K562 (cell line): ENCODE data around the gene MAP2K7. TPM values are rescaled to one million over a fixed set of nuclear protein-coding genes. Genes with fewer than 3 reads are reported as not detected.

Source experiments
- HCFC1 ChIP-seq: IDR thresholded peaks from 2 replicates; pipeline ENCODE4 v1.6.1; 2012; ENCODE audit warnings: low read depth, low read length, improper control_type of control experiment
- HMGN3 ChIP-seq: IDR thresholded peaks from 2 replicates; pipeline ENCODE4 v1.6.1; 2011; ENCODE audit warnings: borderline replicate concordance, low read depth, mild to moderate bottlenecking, mixed read lengths, low read length; ENCODE audit not compliant: insufficient read length; ENCODE audit errors: extremely low read depth
- RBM39 ChIP-seq: fragments of 200-400 bp; formaldehyde crosslinking; optimal IDR thresholded peaks from 2 replicates; pipeline ENCODE3; 2018; ENCODE audit warnings: low read depth, low read length
- ZFP30 ChIP-seq: fragments of 250-450 bp; sonication (Bioruptor Pico); IDR thresholded peaks from 2 replicates; pipeline ENCODE4 v1.8.0; 2022; ENCODE audit warnings: moderate library complexity, mild to moderate bottlenecking, inconsistent platforms, borderline replicate concordance
- polyA plus RNA-seq, 8 experiments: library from polyadenylated mRNA; depleted of rRNA in 4 of 8; stranded (reverse) in 5 of 8; unstranded in 3 of 8; fragments of >200 nt; fragmentation: Nextera tagmentation in 2 of 8; fragmentation: Illumina TruSeq in 1 of 8; extraction: Ambion mirVana in 2 of 8; extraction: Trizol in 1 of 8; gene quantifications; 2 replicates each; pipeline versions ENCODE4 v1.2.1 to v1.2.3, GENCODE V29; 2011 to 2014; ENCODE audit warnings: inconsistent platforms in 1 of 8, missing spikeins in 1 of 8
- total RNA-seq, 7 experiments: library from RNA; depleted of rRNA in 6 of 7; stranded (reverse); fragments of >200 nt in 6 of 7; fragmentation: Illumina TruSeq in 2 of 7; extraction: Trizol in 2 of 7; gene quantifications; 2 replicates each; pipeline versions ENCODE4 v1.2.1 to v1.2.3, GENCODE V29; 2011 to 2021; ENCODE audit warnings: low replicate concordance in 1 of 7
- TF ChIP-seq, protein P1 (sequence below): fragments of 450-650 bp; IDR thresholded peaks from 2 replicates; pipeline ENCODE4 v1.6.1; 2016; ENCODE audit warnings: antibody characterized with exemption
- TF ChIP-seq, protein P2 (sequence below): fragments of 450-650 bp; IDR thresholded peaks from 2 replicates; pipeline ENCODE4 v1.6.1; 2017; ENCODE audit warnings: antibody characterized with exemption, mild to moderate bottlenecking
- TF ChIP-seq, protein P3 (sequence below): sonication (generic); formaldehyde crosslinking; IDR thresholded peaks from 2 replicates; pipeline ENCODE4 v1.8.0; 2023; ENCODE audit warnings: missing genetic modification reagents, mild to moderate bottlenecking, borderline replicate concordance
- TF ChIP-seq, protein P4 (sequence below): fragments of 250-450 bp; sonication (Bioruptor Pico); IDR thresholded peaks from 2 replicates; pipeline ENCODE4 v1.5.0; 2021; ENCODE audit warnings: mild to moderate bottlenecking, borderline replicate concordance

The MAP2K7 gene
- total and polyA plus RNA-seq, 9 of the 15 experiments (the other 6 are each of a cell fraction or from before 2014, with no cell fraction given) = 0.51 to 45.8 (median 14.1) TPM

DNA sequence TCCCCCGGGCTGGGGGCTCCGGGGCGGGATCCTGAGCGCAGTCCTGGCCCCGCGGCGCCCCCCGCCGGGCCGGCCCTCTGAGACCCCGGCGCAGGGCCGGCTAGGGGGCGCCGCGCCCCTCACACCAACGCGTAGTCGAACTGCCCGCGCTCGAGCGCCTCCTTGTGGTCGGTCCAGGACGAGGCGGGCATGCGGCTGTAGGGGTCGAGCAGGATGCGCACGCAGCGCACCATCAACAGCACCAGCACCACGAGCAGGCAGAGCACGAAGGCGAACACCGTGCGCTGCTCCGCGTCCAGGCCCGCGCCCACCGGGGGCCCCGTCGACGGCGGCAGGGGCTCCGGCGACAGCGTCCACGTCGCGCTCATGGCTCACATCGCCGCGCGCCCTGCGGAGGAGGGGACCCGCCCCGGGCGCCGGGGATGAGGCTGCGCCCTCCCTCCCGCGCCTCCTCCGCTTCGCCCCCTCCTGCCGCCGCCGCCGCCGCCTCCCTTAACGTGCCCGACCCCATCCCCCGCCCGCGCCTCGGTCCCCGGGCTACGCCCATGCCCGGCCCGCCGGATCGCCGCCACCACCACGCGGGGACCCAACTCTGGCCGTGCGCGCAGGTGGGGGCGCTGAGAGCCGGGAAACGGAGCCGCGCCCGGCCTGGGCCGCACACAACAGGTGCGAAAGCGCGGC lies 21.6 kb downstream of the MAP2K7 start (continued):
- TF ChIP-seq, protein P1, sequence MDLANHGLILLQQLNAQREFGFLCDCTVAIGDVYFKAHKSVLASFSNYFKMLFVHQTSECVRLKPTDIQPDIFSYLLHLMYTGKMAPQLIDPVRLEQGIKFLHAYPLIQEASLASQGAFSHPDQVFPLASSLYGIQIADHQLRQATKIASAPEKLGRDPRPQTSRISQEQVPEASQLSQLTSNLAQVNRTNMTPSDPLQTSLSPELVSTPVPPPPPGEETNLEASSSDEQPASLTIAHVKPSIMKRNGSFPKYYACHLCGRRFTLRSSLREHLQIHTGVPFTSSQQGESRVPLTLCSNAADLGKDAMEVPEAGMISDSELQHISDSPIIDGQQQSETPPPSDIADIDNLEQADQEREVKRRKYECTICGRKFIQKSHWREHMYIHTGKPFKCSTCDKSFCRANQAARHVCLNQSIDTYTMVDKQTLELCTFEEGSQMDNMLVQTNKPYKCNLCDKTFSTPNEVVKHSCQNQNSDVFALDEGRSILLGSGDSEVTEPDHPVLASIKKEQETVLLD = no peak
- TF ChIP-seq RBM39 (no peak), HCFC1 (no peak), ZFP30 (CRISPR knock-in tag) (no peak), HMGN3 (peak; percentile 22)
- TF ChIP-seq, protein P2, sequence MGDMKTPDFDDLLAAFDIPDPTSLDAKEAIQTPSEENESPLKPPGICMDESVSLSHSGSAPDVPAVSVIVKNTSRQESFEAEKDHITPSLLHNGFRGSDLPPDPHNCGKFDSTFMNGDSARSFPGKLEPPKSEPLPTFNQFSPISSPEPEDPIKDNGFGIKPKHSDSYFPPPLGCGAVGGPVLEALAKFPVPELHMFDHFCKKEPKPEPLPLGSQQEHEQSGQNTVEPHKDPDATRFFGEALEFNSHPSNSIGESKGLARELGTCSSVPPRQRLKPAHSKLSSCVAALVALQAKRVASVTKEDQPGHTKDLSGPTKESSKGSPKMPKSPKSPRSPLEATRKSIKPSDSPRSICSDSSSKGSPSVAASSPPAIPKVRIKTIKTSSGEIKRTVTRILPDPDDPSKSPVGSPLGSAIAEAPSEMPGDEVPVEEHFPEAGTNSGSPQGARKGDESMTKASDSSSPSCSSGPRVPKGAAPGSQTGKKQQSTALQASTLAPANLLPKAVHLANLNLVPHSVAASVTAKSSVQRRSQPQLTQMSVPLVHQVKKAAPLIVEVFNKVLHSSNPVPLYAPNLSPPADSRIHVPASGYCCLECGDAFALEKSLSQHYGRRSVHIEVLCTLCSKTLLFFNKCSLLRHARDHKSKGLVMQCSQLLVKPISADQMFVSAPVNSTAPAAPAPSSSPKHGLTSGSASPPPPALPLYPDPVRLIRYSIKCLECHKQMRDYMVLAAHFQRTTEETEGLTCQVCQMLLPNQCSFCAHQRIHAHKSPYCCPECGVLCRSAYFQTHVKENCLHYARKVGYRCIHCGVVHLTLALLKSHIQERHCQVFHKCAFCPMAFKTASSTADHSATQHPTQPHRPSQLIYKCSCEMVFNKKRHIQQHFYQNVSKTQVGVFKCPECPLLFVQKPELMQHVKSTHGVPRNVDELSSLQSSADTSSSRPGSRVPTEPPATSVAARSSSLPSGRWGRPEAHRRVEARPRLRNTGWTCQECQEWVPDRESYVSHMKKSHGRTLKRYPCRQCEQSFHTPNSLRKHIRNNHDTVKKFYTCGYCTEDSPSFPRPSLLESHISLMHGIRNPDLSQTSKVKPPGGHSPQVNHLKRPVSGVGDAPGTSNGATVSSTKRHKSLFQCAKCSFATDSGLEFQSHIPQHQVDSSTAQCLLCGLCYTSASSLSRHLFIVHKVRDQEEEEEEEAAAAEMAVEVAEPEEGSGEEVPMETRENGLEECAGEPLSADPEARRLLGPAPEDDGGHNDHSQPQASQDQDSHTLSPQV = peak; percentile 86
- TF ChIP-seq, protein P3, sequence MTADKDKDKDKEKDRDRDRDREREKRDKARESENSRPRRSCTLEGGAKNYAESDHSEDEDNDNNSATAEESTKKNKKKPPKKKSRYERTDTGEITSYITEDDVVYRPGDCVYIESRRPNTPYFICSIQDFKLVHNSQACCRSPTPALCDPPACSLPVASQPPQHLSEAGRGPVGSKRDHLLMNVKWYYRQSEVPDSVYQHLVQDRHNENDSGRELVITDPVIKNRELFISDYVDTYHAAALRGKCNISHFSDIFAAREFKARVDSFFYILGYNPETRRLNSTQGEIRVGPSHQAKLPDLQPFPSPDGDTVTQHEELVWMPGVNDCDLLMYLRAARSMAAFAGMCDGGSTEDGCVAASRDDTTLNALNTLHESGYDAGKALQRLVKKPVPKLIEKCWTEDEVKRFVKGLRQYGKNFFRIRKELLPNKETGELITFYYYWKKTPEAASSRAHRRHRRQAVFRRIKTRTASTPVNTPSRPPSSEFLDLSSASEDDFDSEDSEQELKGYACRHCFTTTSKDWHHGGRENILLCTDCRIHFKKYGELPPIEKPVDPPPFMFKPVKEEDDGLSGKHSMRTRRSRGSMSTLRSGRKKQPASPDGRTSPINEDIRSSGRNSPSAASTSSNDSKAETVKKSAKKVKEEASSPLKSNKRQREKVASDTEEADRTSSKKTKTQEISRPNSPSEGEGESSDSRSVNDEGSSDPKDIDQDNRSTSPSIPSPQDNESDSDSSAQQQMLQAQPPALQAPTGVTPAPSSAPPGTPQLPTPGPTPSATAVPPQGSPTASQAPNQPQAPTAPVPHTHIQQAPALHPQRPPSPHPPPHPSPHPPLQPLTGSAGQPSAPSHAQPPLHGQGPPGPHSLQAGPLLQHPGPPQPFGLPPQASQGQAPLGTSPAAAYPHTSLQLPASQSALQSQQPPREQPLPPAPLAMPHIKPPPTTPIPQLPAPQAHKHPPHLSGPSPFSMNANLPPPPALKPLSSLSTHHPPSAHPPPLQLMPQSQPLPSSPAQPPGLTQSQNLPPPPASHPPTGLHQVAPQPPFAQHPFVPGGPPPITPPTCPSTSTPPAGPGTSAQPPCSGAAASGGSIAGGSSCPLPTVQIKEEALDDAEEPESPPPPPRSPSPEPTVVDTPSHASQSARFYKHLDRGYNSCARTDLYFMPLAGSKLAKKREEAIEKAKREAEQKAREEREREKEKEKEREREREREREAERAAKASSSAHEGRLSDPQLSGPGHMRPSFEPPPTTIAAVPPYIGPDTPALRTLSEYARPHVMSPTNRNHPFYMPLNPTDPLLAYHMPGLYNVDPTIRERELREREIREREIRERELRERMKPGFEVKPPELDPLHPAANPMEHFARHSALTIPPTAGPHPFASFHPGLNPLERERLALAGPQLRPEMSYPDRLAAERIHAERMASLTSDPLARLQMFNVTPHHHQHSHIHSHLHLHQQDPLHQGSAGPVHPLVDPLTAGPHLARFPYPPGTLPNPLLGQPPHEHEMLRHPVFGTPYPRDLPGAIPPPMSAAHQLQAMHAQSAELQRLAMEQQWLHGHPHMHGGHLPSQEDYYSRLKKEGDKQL (CRISPR knock-in tag) = 0 out of 2 replicates have a peak, but pooled peaks have one; percentile 64
- TF ChIP-seq, protein P4, sequence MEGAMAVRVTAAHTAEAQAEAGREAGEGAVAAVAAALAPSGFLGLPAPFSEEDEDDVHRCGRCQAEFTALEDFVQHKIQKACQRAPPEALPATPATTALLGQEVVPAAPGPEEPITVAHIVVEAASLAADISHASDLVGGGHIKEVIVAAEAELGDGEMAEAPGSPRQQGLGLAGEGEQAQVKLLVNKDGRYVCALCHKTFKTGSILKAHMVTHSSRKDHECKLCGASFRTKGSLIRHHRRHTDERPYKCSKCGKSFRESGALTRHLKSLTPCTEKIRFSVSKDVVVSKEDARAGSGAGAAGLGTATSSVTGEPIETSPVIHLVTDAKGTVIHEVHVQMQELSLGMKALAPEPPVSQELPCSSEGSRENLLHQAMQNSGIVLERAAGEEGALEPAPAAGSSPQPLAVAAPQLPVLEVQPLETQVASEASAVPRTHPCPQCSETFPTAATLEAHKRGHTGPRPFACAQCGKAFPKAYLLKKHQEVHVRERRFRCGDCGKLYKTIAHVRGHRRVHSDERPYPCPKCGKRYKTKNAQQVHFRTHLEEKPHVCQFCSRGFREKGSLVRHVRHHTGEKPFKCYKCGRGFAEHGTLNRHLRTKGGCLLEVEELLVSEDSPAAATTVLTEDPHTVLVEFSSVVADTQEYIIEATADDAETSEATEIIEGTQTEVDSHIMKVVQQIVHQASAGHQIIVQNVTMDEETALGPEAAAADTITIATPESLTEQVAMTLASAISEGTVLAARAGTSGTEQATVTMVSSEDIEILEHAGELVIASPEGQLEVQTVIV (CRISPR knock-in tag) = no peak
